GM13977 (cell line): ENCODE data around the gene HSPBP1.

Experiments
- DNase-seq: peaks from one replicate; pipeline ENCODE4 v3.0.0; 2012; ENCODE audit warnings: low spot score
- CTCF ChIP-seq: IDR thresholded peaks from 2 replicates; pipeline ENCODE4 v1.5.1; 2012; ENCODE audit warnings: mild to moderate bottlenecking, control low read depth; ENCODE audit not compliant: insufficient read depth; ENCODE audit errors: extremely low read depth, missing control alignments
- in situ Hi-C: fragments of 300-500 bp; cut with MboI; formaldehyde crosslinking; loops from one replicate; pipeline ENCODE4 v1.12.0; 2022; ENCODE audit warnings: low sequenced_read_pairs, low pct_unique_long_range_greater_than_20kb, mixed read lengths, inconsistent platforms; ENCODE audit not compliant: unreplicated experiment

HSPBP1 gene

GRCh38 chr19:55300886-55301458 lies 21.1 kb upstream of the HSPBP1 start:
- DNase-seq: no peak
- in situ Hi-C loops: no loop called here
- TF ChIP-seq CTCF: no peak

- no peak for DNase-seq
- in situ Hi-C loops: no loop called here
- TF ChIP-seq CTCF: no peak
These were observed 20.1 kb upstream of the HSPBP1 start for GRCh38 chr19:55299991-55300390.

- in situ Hi-C loops: no loop called here
- DNase-seq: no peak
- no peak for TF ChIP-seq CTCF
These were observed 17.4 kb upstream of the HSPBP1 start for GRCh38 chr19:55297267-55297666.

GRCh38 chr19:55289117-55289796 lies 9.3 kb upstream of the HSPBP1 start:
- no peak for TF ChIP-seq CTCF
- DNase-seq: no peak
- in situ Hi-C loops: no loop called here

GRCh38 chr19:55287361-55288079 lies 7.6 kb upstream of the HSPBP1 start:
- no peak for TF ChIP-seq CTCF
- DNase-seq: no peak
- in situ Hi-C loops: no loop called here

- in situ Hi-C loops: no loop called here
- TF ChIP-seq CTCF: no peak
- DNase-seq: no peak
These were observed 5.5 kb upstream of the HSPBP1 start for GRCh38 chr19:55285229-55285890.
